Measurements from ENCODE around the gene GRIN3B. TPM values are rescaled to one million over a fixed set of nuclear protein-coding genes. Genes with fewer than 3 reads are reported as not detected.

Gene GRIN3B
- total RNA-seq, 1 donor from 2014 or later, result 0.46 TPM

DNA sequence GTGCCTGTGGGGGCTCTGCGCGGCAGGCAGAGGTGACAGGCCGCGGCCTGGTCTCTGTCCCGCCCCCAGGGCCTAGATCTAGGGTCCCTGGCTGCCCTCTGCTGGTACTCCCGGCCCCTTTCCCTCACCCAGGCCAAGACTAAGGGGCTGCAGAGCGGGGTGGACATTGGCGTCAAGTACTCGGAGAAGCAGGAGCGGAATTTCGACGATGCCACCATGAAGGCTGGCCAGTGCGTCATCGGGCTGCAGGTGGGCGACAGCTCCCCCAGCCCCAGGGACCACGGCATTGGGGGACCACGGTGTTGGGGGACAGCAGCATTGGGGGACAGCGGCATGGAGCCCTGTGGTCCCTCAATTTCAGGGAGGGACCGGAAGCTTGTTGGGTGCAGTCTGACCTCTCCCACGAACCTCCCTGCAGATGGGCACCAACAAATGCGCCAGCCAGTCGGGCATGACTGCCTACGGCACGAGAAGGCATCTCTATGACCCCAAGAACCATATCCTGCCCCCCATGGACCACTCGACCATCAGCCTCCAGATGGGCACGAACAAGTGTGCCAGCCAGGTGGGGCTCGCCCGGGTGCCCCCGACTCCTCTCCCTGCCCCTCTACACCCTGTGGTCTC lies 35.9 kb downstream of the GRIN3B start:
- no peak overlapping the region for H3K4me3 ChIP-seq (ENCODE audit: low read depth, low read length)
- TF ChIP-seq, protein P1, sequence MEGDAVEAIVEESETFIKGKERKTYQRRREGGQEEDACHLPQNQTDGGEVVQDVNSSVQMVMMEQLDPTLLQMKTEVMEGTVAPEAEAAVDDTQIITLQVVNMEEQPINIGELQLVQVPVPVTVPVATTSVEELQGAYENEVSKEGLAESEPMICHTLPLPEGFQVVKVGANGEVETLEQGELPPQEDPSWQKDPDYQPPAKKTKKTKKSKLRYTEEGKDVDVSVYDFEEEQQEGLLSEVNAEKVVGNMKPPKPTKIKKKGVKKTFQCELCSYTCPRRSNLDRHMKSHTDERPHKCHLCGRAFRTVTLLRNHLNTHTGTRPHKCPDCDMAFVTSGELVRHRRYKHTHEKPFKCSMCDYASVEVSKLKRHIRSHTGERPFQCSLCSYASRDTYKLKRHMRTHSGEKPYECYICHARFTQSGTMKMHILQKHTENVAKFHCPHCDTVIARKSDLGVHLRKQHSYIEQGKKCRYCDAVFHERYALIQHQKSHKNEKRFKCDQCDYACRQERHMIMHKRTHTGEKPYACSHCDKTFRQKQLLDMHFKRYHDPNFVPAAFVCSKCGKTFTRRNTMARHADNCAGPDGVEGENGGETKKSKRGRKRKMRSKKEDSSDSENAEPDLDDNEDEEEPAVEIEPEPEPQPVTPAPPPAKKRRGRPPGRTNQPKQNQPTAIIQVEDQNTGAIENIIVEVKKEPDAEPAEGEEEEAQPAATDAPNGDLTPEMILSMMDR (conservative IDR thresholded peaks at IDR 0.05; ENCODE audit: low read depth, low read length), result no peak
- no peak for DNase-seq (ENCODE audit: low read depth)

- no peak for DNase-seq (ENCODE audit: low read depth)
- TF ChIP-seq, protein P1 (conservative IDR thresholded peaks at IDR 0.05; ENCODE audit: low read depth, low read length), result no peak
Observed at GRCh38 chr19:1037621-1038064, 37.4 kb downstream of the GRIN3B start.

DNA sequence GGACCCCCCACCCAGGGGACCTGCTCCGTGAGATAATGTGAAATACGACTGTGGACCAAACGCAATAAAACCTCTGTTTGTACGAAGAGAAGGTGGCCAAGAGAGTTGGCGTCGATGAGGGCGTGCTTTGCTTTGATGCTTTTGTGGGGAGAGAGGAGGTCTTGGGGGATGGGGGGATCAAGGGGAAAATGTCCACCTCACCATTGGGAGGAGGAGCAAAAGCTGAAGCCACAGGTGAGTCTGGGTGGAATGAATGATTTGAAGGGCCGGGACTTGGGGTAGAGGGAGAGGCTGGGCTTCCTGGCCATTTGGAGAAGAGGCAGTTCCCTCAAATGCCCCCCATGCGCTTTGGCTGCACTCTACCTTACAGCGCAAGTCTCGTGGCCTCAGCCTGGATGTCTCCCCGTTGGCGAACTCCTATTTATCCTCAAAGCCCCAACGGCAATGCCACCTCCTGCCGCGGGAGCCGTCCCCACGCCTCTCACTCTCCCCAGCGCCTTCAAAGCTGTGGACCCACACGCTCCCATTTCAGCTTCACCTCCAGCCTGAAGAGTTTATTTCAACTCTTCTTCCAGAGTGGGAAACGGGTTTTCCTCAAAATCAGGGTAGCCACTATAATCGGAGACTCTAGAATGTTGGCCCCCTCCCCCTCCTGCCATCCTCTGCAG lies 38.9 kb downstream of the GRIN3B start:
- no peak for DNase-seq (ENCODE audit: low read depth)
- TF ChIP-seq, protein P1 (conservative IDR thresholded peaks at IDR 0.05; ENCODE audit: low read depth, low read length), result no peak
- H3K4me3 ChIP-seq (ENCODE audit: low read depth, low read length), result peak overlapping the region; percentile 65

More at GRCh38 chr19:1037621-1038064, 37.4 kb downstream of the GRIN3B start:
- no peak overlapping the region for H3K4me3 ChIP-seq (ENCODE audit: low read depth, low read length)

DNA sequence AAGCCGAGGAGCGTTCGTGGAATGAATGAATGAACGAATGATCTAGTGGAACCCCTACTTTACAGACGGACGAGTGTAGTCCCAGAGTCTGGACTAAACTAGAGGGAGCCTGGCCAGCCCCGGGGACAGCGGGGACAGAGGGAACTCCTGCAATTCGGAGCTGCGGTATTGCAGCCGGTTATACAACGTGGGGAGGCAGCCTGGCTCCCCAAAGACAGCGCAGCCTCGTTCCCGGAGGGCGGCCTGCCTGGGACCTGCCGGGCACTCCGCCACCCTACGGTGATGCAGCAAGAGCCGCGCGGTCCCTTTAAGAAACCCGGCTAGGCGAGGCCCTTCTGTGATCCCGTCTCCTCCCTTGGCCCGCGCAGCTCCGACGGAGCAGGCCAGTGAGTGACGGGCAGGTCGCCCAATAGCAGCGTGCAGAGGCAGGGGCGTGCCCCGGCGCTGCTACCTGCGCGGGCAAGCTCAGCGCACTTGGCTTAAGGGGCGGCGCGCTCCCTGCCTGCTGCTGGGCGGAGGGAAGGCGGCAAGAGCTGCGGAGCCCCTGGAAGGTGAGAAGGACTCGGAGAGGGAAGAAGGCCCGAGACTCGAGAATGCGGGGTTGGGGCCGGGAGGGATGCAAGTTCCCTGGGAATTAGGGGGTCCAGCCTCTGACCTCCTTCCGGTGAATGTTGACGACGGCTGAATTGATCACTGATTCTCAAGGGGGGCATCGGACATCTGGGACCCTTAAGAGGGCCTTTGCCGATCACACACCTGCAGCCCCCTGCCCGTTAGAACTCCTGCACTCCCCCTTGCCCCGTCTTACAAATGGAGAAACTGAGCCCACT lies 39.6 kb downstream of the GRIN3B start, which contains the start of gene ABCA7:
Gene ABCA7, plus strand, starts transcription at position 462 of the 830 bp plus-strand sequence. CDS start 1,255 bp downstream, outside the sequence.
- TF ChIP-seq, protein P1 (conservative IDR thresholded peaks at IDR 0.05; ENCODE audit: low read depth, low read length), result no peak
- peak within 1 kb of the TSS; percentile 65 for H3K4me3 ChIP-seq (ENCODE audit: low read depth, low read length)
- peak; percentile 59 for DNase-seq (ENCODE audit: low read depth)

GRCh38 chr19:1040476-1041271 lies 40.5 kb downstream of the GRIN3B start:
- TF ChIP-seq, protein P1 (conservative IDR thresholded peaks at IDR 0.05; ENCODE audit: low read depth, low read length), result no peak
- DNase-seq (ENCODE audit: low read depth), result peak; percentile 48
- H3K4me3 ChIP-seq (ENCODE audit: low read depth, low read length), result peak overlapping the region; percentile 65

GRCh38 chr19:1041272-1041834 lies 41.1 kb downstream of the GRIN3B start:
- peak overlapping the region; percentile 65 for H3K4me3 ChIP-seq (ENCODE audit: low read depth, low read length)
- no peak for DNase-seq (ENCODE audit: low read depth)
- TF ChIP-seq, protein P1 (conservative IDR thresholded peaks at IDR 0.05; ENCODE audit: low read depth, low read length), result no peak
